ENCODE results near the gene PEX12.
"Not testable (repeated sequence)": the region's sequence is repeated elsewhere in the genome, so short reads cannot be mapped to it uniquely, and the experiment has no call there.

Gene PEX12

DNA sequence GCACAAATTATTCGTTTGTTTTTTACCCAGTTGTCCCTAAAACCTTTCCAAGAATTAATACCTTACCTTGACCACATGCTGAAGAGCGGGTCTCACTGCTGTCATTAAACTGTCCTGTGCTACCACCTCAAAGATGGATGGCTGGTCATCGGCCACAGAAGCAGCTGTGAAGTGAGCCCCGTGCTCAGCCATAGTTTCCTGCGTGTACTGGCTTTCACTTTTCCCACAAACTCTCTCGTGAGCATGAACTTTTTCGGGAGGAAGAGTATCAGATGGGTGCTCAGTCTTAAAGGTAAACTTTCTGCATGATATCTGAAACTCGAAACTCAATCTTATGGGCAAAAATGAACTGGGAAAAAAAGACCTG, 558 bp downstream of the PEX12 start:
- no peak for DNase-seq

GRCh38 chr17:35575759-35576158, 2.6 kb downstream of the PEX12 start:
- no peak for DNase-seq

DNA sequence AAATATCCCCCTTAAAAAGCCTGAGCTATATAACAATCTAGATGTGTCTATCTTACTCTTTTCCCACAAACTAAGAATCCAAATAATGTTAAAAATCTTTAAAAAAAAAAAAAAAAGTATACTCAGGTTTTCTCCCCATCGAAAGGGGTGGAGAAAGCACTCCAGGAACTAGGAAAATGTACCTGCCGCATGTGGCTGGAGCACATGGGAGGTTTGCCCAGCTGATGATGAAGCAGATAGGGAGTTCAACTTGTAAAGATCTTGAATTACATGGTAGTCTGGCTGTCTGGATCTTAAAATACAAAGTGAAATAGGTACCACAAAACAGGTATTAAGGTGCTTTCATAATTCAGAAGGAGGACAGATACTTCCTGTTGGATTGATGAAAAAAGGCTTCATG, 9.0 kb downstream of the PEX12 start:
- no peak for DNase-seq

DNA sequence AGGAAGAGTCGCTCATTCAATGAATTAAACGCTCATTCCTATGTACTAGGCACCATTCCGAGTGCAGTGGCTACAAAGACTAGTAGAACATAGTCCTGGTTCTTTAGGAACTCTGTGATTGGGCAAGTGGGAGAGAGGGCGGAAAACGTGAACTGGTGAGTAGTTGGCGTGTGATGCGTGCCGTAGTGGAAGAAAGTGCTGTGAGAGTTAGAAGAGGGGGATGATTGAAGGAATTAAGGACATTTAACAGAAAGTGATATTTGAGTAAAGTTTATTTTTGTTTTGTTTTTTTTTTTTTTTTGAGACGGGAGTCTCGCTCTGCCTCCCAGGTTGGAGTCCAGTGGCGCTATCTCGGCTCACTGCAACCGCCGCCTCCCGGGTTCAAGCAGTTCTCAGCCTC, 9.8 kb downstream of the PEX12 start:
- no peak for DNase-seq

DNA sequence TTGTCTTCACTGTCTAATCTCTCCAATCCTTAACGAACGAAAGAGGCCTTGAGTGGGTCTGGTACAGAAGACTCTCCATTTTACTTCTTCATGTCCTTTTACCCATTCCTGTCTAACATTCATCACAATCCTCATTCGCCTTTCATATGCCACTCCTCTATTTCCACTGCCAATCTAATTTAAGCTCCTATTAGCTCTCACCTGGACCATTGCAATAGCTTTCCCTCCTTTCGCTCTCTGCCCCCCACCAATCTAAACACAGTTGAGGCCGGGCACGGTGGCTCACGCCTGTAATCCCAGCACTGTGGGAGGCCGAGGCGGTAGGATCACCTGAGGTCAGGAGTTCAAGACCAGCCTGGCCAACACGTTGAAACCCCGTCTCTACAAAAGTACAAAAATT, 11.4 kb downstream of the PEX12 start:
- DNase-seq: no peak

DNA sequence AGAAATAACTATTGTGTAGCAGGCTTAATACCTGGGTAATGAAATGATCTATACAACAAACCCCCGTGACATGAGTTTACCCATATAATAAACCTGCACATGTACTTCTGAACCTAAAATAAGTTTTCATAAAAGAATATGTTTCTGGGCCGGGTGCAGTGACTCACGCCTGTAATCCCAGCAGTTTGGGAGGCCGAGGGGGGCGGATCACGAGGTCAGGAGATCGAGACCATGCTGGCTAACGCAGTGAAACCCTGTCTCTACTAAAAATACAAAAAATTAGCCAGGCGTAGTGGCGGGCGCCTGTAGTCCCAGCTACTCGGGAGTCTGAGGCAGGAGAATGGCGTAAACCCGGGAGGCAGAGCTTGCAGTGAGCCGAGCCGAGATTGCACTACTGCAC, 15.2 kb downstream of the PEX12 start:
- not testable (repeated sequence) for DNase-seq

GRCh38 chr17:35560703-35561102, 17.7 kb downstream of the PEX12 start, which contains the start of gene SLFN14:
SLFN14 (minus strand) TSS chr17:35560819; CDS start chr17:35558062, 2,757 bp downstream.
- DNase-seq: no peak

GRCh38 chr17:35559495-35560210, 18.7 kb downstream of the PEX12 start:
- no peak for DNase-seq

DNA sequence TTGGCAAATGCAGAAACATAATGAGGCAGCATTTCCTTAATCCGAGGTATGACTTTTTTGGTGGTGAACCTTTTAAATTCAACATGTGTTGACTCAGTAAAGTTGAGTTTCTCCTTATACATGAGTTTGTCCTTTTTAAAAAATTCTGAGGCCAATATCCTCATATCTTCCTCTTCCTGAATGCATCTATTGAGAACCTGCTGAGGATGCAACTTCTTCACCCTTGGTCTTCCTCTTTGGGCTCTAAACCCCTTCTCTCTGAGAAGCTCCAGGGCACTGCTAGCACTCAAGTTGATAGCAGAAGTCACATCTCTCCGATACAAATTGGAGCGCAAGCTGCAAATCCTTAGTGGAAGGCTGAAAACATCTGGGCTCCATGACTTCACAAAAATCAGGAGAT, 21.0 kb downstream of the PEX12 start:
- DNase-seq: no peak

- DNase-seq: no peak
These were observed 22.7 kb downstream of the PEX12 start for GRCh38 chr17:35555691-35556090.

DNA sequence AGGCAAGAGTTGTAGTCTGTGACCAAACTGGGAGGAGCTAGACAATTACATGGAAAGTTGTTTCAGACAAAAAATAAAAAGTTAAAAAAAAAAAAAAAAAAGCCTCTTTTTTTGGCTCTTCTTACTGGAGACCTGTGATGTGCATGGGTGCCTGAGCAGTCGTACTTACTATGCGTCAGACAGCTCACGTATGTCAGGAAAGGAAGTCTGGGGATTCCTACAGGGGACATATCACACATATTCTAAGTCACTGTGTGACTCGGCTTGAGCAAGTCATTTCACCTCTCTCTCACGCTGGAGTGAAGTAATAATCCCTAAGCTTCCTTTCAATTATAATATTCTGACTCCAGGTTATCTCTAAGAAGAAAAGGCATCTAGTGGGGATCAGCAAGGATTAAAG, 23.7 kb downstream of the PEX12 start:
- DNase-seq: no peak

- DNase-seq: no peak
These were observed 25.1 kb downstream of the PEX12 start for GRCh38 chr17:35553310-35553709.

- DNase-seq: no peak
These were observed 29.4 kb downstream of the PEX12 start for GRCh38 chr17:35548978-35549377.

DNA sequence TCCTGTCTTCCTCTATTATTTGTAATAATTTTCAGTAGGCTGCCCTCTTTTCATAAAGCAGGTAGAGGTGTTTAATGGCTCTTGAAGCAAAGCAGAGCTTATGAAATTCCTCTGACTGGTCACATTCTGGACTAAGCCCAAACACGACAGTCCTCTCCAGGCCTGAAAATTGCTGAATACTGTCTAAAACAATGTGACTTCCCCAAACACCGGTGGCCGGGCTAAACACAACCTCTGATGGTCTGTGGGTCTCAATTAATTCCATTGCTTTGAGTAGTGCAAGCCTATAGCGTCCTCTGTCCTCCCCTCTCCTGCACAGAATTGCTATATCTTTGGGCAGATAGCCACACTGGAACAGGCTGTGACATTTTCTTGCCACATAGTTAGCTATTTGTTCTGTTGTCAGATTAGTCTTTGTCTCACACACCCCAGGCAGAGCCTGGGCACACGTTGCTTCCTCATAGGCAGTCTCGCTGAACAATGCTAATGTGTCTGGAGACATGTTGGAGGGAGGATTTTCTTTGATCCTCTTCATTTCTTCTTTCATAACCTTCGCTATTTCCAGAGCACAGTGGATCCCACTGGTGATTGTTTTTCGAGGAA, 30.1 kb downstream of the PEX12 start:
- DNase-seq: no peak

- no peak for DNase-seq
These were observed 31.9 kb downstream of the PEX12 start for GRCh38 chr17:35546487-35546886.

DNA sequence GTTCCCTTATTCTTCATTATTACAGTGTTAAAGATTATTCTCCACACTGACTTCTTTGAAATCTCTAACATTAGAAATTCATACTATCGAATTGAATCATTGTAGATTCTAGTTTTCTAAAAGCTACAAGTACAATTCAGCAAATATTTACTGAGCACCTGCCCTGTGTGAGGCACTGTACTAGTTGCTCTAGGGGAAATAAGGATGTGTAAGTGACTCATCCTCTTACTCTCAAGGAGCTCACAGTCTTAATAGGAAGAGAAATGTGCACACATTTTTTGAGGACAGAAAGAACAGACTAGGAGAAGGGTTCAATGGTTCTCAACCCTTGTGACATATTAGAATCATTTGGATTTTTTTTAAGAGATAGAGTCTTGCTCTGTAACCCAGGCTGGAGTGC, 33.2 kb downstream of the PEX12 start:
- no peak for DNase-seq

DNA sequence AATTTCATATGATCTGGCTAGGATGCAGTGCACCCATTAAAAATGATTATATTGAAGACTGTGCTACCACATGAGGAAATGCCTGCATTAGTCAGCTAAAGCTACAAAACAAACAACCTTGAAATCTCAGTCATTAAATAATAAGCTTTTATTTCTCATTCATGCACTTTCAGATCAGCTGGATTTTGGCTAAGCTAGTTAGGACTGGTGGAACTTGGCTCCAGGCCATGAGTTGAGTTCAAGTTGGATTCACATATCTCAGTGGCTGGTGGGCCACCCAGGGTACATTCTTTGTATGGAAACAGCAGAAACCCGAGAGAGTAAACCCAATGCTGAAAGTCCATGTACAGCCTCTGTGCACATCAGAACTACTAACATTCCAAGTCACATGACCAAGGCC, 34.5 kb downstream of the PEX12 start:
- DNase-seq: no peak

DNA sequence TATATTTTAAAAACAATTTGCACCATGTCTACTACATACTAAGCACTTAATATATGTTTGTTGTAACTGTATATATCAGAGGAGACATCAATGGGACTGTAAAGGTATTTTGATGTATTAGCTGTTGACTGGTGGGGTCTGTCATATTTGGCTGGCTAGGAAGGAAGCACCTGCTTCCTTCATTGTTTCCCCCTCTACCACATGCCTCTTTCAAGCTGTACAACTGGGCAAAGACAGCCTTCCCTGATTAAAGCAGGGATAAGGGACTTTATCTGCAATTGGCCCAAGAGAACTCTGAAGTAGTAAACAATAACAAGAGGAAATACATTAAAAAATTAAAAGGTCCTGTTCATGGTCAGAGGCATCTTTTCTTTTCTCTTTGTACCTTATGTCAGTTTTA, 35.4 kb downstream of the PEX12 start:
- DNase-seq: no peak

- DNase-seq: no peak
These were observed 36.9 kb downstream of the PEX12 start for GRCh38 chr17:35541434-35541833.

DNA sequence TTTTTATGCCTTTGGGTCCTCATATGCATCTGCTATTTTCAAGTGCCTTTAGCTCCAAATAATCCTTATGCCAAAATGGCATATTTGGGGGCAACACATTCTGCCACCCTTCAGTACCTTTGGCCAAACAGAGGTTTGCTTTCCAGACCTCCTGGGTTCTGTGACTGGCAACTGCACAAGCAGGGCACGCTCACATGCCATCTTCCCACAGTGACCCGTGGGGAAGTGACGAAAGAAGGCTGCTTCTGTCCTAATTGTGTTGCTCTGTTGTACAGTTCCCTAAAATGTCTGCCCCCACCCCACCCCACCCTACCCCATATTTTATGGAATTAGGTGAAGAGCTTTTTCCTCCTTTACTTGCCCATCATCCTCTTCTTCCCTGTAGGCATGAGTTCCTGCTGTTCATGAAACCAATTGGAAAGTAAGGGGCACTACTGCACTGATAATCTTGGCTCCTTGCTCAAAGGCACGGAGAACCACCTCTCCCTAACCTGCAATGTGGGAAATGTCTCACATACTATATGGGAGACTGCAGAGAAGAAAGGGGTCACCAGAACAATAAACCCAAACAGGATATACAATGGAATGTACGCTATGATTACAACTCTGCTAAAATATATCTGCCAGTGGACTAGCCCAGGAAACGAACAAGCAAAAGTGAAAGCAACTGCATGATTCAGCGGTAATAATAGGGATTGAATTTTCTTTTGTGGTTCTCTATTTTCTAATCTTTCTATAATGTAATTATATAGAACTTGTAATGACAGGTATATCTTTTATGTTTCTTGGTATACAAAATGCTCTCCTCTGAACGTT, 37.6 kb downstream of the PEX12 start:
- DNase-seq: no peak

- no peak for DNase-seq
These were observed 38.7 kb downstream of the PEX12 start for GRCh38 chr17:35539659-35540026.

- DNase-seq: no peak
These were observed 40.7 kb downstream of the PEX12 start, which contains the start of gene SLFN12L for GRCh38 chr17:35537601-35538141. SLFN12L (minus strand) TSS chr17:35537678; CDS start chr17:35522364, 15,314 bp downstream.

DNA sequence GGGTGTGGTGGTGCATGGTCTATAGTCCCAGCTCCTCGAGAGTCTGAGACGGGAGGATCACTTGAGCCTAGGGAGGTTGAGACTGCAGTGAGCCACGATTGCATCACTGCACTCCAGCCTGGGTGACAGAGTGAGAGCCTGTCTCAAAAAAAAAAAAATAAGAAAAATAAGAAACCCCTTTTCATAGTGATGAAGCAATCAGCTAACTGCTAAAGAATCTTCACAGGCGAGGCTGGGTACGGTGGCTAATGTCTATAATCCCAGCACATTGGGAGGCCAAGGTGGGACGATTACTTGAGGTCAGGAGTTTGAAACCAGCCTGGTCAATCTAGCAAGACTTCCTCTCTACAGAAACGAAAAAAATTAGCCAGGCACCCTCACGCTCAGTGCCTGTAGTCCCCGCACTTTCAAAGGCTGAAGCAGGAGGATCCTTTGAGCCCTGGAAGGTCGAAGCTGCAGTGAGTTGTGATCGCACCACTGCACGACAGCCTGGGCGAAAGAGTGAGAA, 41.7 kb downstream of the PEX12 start:
- no peak for DNase-seq

- DNase-seq: not testable (repeated sequence)
These were observed 43.0 kb downstream of the PEX12 start for GRCh38 chr17:35535406-35535805.

All from NCI-H2029 (cell line).